HepG2 (cell line): ENCODE measurements around the gene SLC2A11. TPM values are rescaled to one million over a fixed set of nuclear protein-coding genes. Genes with fewer than 3 reads are reported as not detected.

Experiments
- CHD2 ChIP-seq: IDR thresholded peaks from 2 replicates; pipeline ENCODE4 v1.6.1; 2011; ENCODE audit warnings: low read depth, low read length, improper control_type of control experiment
- E2F1 ChIP-seq: sonication (generic); formaldehyde crosslinking; IDR thresholded peaks from 2 replicates; pipeline ENCODE4 v1.5.0; 2020; ENCODE audit warnings: missing genetic modification reagents
- EP300 ChIP-seq, 3 experiments: sonication (generic) in 1 of 3; formaldehyde crosslinking in 1 of 3; IDR thresholded peaks; 2 replicates each; pipeline versions ENCODE4 v1.5.1 to v1.6.1; 2011 to 2020; ENCODE audit warnings: low read depth in 2 of 3, low read length in 2 of 3, borderline replicate concordance in 1 of 3, improper control_type of control experiment in 1 of 3, mild to moderate bottlenecking in 1 of 3, missing genetic modification reagents in 1 of 3, moderate library complexity in 1 of 3
- EZH2 ChIP-seq: conservative IDR thresholded peaks from 2 replicates; pipeline ENCODE4 v1.6.1; 2012; ENCODE audit warnings: mild to moderate bottlenecking, low read depth, low read length, moderate library complexity
- FOSL1 ChIP-seq: sonication (generic); formaldehyde crosslinking; IDR thresholded peaks from 2 replicates; pipeline ENCODE4 v1.9.0; 2021; ENCODE audit warnings: missing genetic modification reagents, borderline replicate concordance
- HMGA1 ChIP-seq: sonication (generic); formaldehyde crosslinking; conservative IDR thresholded peaks from 2 replicates; pipeline ENCODE4 v1.4.0; 2020; ENCODE audit warnings: missing genetic modification reagents
- KDM6A ChIP-seq: IDR thresholded peaks from 2 replicates; pipeline ENCODE4 v1.6.1; 2016; ENCODE audit warnings: low read depth
- RBM39 ChIP-seq: fragments of 200-400 bp; formaldehyde crosslinking; IDR thresholded peaks from one replicate; pipeline ENCODE4 v1.6.1; 2018; ENCODE audit warnings: antibody characterized with exemption, mild to moderate bottlenecking, low read depth, low read length; ENCODE audit not compliant: poor library complexity, severe bottlenecking
- TGIF2 ChIP-seq: IDR thresholded peaks from 2 replicates; pipeline ENCODE4 v1.6.1; 2016; ENCODE audit warnings: control low read depth, missing compliant biosample characterization
- ZNF230 ChIP-seq: sonication (generic); formaldehyde crosslinking; IDR thresholded peaks from 2 replicates; pipeline ENCODE4 v1.4.0; 2020; ENCODE audit warnings: mild to moderate bottlenecking, missing genetic modification reagents
- ZNF292 ChIP-seq: sonication (generic); formaldehyde crosslinking; IDR thresholded peaks from 2 replicates; pipeline ENCODE4 v1.8.1; 2022; ENCODE audit warnings: mild to moderate bottlenecking, low read depth, missing genetic modification reagents, borderline replicate concordance
- ZNF616 ChIP-seq: sonication (generic); formaldehyde crosslinking; IDR thresholded peaks from 2 replicates; pipeline ENCODE4 v1.5.0; 2020; ENCODE audit warnings: low read depth, mild to moderate bottlenecking, missing genetic modification reagents
- ZNF775 ChIP-seq: sonication (generic); formaldehyde crosslinking; IDR thresholded peaks from 2 replicates; pipeline ENCODE4 v1.4.0; 2020; ENCODE audit warnings: missing genetic modification reagents, mild to moderate bottlenecking, moderate library complexity, borderline replicate concordance
- polyA plus RNA-seq, 8 experiments: library from polyadenylated mRNA; depleted of rRNA in 3 of 8; stranded (reverse) in 7 of 8; unstranded in 1 of 8; fragments of >200 nt; fragmentation: Illumina TruSeq in 4 of 8; extraction: Trizol in 4 of 8; gene quantifications; 2 replicates each; pipeline versions ENCODE4 v1.2.1 to v1.2.3, GENCODE V29; 2011 to 2016; ENCODE audit warnings: low read depth in 4 of 8, missing spikeins in 1 of 8, mixed read lengths in 1 of 8; ENCODE audit not compliant: insufficient read depth in 1 of 8
- total RNA-seq, 5 experiments: library from RNA; depleted of rRNA; stranded (reverse); fragments of >200 nt; fragmentation: Illumina TruSeq; extraction: Trizol; gene quantifications; 2 replicates each; pipeline ENCODE4 v1.2.3, GENCODE V29; 2016; ENCODE audit warnings: low read depth in 1 of 5
- TF ChIP-seq, protein P1 (sequence below): sonication (generic); formaldehyde crosslinking; IDR thresholded peaks from 2 replicates; pipeline ENCODE4 v1.4.0; 2020; ENCODE audit warnings: missing genetic modification reagents, borderline replicate concordance
- TF ChIP-seq, protein P2 (sequence below): sonication (generic); formaldehyde crosslinking; conservative IDR thresholded peaks from 2 replicates; pipeline ENCODE4 v1.5.0; 2020; ENCODE audit warnings: missing genetic modification reagents
- TF ChIP-seq, protein P3 (sequence below): sonication (generic); formaldehyde crosslinking; IDR thresholded peaks from 2 replicates; pipeline ENCODE4 v1.8.1; 2023; ENCODE audit warnings: mild to moderate bottlenecking, missing genetic modification reagents
- TF ChIP-seq, protein P4 (sequence below): IDR thresholded peaks from 2 replicates; pipeline ENCODE4 v1.6.1; 2016; ENCODE audit warnings: low read depth

Gene SLC2A11
- total and polyA plus RNA-seq, 2 of the 13 experiments (the other 11 are each of a cell fraction or from before 2014, with no cell fraction given), result 15.2 to 15.4 TPM

GRCh38 chr22:23856721-23857605, 712 bp upstream of the SLC2A11 start (continued):
- no peak for TF ChIP-seq ZNF616 (CRISPR knock-in tag)
- TF ChIP-seq, protein P1, sequence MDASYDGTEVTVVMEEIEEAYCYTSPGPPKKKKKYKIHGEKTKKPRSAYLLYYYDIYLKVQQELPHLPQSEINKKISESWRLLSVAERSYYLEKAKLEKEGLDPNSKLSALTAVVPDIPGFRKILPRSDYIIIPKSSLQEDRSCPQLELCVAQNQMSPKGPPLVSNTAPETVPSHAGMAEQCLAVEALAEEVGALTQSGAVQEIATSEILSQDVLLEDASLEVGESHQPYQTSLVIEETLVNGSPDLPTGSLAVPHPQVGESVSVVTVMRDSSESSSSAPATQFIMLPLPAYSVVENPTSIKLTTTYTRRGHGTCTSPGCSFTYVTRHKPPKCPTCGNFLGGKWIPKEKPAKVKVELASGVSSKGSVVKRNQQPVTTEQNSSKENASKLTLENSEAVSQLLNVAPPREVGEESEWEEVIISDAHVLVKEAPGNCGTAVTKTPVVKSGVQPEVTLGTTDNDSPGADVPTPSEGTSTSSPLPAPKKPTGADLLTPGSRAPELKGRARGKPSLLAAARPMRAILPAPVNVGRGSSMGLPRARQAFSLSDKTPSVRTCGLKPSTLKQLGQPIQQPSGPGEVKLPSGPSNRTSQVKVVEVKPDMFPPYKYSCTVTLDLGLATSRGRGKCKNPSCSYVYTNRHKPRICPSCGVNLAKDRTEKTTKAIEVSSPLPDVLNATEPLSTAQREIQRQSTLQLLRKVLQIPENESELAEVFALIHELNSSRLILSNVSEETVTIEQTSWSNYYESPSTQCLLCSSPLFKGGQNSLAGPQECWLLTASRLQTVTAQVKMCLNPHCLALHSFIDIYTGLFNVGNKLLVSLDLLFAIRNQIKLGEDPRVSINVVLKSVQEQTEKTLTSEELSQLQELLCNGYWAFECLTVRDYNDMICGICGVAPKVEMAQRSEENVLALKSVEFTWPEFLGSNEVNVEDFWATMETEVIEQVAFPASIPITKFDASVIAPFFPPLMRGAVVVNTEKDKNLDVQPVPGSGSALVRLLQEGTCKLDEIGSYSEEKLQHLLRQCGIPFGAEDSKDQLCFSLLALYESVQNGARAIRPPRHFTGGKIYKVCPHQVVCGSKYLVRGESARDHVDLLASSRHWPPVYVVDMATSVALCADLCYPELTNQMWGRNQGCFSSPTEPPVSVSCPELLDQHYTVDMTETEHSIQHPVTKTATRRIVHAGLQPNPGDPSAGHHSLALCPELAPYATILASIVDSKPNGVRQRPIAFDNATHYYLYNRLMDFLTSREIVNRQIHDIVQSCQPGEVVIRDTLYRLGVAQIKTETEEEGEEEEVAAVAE (CRISPR knock-in tag), result no peak
- TF ChIP-seq E2F1 (CRISPR knock-in tag), result no peak
- TF ChIP-seq TGIF2 (CRISPR knock-in tag), result no peak
- no peak for TF ChIP-seq EP300 (IDR thresholded peaks at IDR 0.05; ENCODE audit: low read depth in 2 of 2, low read length in 2 of 2)
- no peak for TF ChIP-seq EP300 (CRISPR knock-in tag; IDR thresholded peaks at IDR 0.05; ENCODE audit: borderline replicate concordance)
- peak; percentile 41 for TF ChIP-seq RBM39
- no peak for TF ChIP-seq CHD2
- no peak for TF ChIP-seq EZH2
- no peak for TF ChIP-seq ZNF292 (CRISPR knock-in tag)
- TF ChIP-seq HMGA1 (CRISPR knock-in tag), result no peak
- TF ChIP-seq KDM6A (CRISPR knock-in tag), result no peak
- TF ChIP-seq, protein P2, sequence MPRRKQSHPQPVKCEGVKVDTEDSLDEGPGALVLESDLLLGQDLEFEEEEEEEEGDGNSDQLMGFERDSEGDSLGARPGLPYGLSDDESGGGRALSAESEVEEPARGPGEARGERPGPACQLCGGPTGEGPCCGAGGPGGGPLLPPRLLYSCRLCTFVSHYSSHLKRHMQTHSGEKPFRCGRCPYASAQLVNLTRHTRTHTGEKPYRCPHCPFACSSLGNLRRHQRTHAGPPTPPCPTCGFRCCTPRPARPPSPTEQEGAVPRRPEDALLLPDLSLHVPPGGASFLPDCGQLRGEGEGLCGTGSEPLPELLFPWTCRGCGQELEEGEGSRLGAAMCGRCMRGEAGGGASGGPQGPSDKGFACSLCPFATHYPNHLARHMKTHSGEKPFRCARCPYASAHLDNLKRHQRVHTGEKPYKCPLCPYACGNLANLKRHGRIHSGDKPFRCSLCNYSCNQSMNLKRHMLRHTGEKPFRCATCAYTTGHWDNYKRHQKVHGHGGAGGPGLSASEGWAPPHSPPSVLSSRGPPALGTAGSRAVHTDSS (CRISPR knock-in tag), result no peak
- TF ChIP-seq ZNF230 (CRISPR knock-in tag), result no peak
- TF ChIP-seq, protein P3, sequence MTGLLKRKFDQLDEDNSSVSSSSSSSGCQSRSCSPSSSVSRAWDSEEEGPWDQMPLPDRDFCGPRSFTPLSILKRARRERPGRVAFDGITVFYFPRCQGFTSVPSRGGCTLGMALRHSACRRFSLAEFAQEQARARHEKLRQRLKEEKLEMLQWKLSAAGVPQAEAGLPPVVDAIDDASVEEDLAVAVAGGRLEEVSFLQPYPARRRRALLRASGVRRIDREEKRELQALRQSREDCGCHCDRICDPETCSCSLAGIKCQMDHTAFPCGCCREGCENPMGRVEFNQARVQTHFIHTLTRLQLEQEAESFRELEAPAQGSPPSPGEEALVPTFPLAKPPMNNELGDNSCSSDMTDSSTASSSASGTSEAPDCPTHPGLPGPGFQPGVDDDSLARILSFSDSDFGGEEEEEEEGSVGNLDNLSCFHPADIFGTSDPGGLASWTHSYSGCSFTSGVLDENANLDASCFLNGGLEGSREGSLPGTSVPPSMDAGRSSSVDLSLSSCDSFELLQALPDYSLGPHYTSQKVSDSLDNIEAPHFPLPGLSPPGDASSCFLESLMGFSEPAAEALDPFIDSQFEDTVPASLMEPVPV (CRISPR knock-in tag), result 0 out of 2 replicates have a peak, but pooled peaks have one; percentile 26
- TF ChIP-seq, protein P4, sequence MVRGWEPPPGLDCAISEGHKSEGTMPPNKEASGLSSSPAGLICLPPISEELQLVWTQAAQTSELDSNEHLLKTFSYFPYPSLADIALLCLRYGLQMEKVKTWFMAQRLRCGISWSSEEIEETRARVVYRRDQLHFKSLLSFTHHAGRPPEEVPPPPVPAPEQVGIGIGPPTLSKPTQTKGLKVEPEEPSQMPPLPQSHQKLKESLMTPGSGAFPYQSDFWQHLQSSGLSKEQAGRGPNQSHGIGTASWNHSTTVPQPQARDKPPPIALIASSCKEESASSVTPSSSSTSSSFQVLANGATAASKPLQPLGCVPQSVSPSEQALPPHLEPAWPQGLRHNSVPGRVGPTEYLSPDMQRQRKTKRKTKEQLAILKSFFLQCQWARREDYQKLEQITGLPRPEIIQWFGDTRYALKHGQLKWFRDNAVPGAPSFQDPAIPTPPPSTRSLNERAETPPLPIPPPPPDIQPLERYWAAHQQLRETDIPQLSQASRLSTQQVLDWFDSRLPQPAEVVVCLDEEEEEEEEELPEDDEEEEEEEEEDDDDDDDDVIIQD, result no peak
- TF ChIP-seq ZNF775, result no peak
- no peak for TF ChIP-seq FOSL1 (CRISPR knock-in tag)
